Left lung (tissue), 10 donors: ENCODE results near the gene AUTS2. TPM values are rescaled to one million over a fixed set of nuclear protein-coding genes. Genes with fewer than 3 reads are reported as not detected.

Experiments used
- ATAC-seq: fragments of 200-7000 bp; cut with Tn5 transposase; one replicate; pipeline ENCODE4 v1.9.1; 2020; ENCODE audit warnings: moderate library complexity
- DNase-seq, 4 donors: peaks; one replicate each; pipeline ENCODE4 v3.0.0-alpha.2; 2013 to 2020
- H3K27ac ChIP-seq, 2 donors: fragments of 200-600 bp; sonication (generic) in 1 of 2; one replicate each; pipeline versions ENCODE4 v1.5.0 to v1.8.0; 2020 to 2021
- H3K27me3 ChIP-seq, 2 donors: fragments of 200-600 bp; sonication (generic) in 1 of 2; one replicate each; pipeline versions ENCODE4 v1.5.0 to v1.8.0; 2020 to 2021
- H3K36me3 ChIP-seq, 2 donors: fragments of 200-600 bp; sonication (generic) in 1 of 2; one replicate each; pipeline versions ENCODE4 v1.5.0 to v1.8.0; 2020 to 2021
- H3K4me1 ChIP-seq, 2 donors: fragments of 200-600 bp; one replicate each; pipeline ENCODE4 v1.8.0; 2021
- H3K4me3 ChIP-seq, 2 donors: fragments of 200-600 bp; sonication (generic) in 1 of 2; one replicate each; pipeline versions ENCODE4 v1.5.0 to v1.8.0; 2020 to 2021; ENCODE audit warnings: mild to moderate bottlenecking in 1 of 2
- H3K9me3 ChIP-seq, 2 donors: fragments of 200-600 bp; sonication (generic) in 1 of 2; one replicate each; pipeline versions ENCODE4 v1.5.0 to v1.8.0; 2020 to 2021
- intact Hi-C, 2 donors: fragments of 100-400 bp; cut with DNase I; formaldehyde crosslinking; loops; one replicate each; pipeline versions ENCODE4 v1.11.2 to v1.14.2; 2022
- polyA plus RNA-seq, 6 donors: library from polyadenylated mRNA; unstranded; fragments of 120-200 nt; gene quantifications; one replicate each; pipeline ENCODE4 v1.2.1, GENCODE V29; 2013; ENCODE audit not compliant: insufficient read length in 6 of 6
- total RNA-seq, 2 donors: library from RNA; stranded (reverse); fragmentation: NEBNext Ultra II Directional; extraction: Animal tissue kit (Norgen Biotek cat#: 25700); gene quantifications; one replicate each; pipeline ENCODE4 v1.2.1, GENCODE V29; 2021
- TF ChIP-seq, protein P1 (sequence below), 2 donors: fragments of 200-600 bp; sonication (generic) in 1 of 2; IDR thresholded peaks; one replicate each; pipeline versions ENCODE4 v1.5.0 to v1.8.0; 2021; ENCODE audit warnings: antibody characterized with exemption in 2 of 2
- donor health status: DM: no; HTN: yes; CAD: no.
- donor health status: DM: no; HTN: no; CAD: no.

The AUTS2 gene
- total and polyA plus RNA-seq, 8 donors = 40.4 to 119 (median 103) TPM

DNA sequence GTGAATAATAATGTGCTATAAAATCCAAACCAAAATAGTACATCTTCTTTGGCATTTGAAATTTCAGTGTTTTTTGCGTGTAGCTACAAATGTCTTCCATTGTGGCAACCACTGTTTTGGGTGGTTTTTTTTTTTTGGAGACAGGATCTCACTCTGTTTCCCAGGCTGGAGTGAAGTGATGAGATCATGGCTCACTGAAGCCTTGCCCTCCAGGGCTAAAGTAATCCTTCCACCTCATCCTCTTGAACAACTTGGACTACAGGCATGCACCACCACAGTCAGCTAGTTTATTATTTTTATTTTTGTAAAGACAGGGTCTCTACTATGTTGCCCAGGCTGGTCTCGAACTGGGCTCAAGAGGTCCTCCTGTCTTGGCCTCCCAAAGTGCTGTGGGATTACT is 455.1 kb downstream of the AUTS2 start:
- Histone ChIP-seq H3K36me3 (no peaks in the 10 kb centered on the region), H3K9me3 (no peaks in the 10 kb centered on the region), H3K27me3 (no peaks in the 10 kb centered on the region), H3K4me1 (no peaks in the 10 kb centered on the region), H3K27ac (no peak overlapping the region), H3K4me3 (no peak overlapping the region)
- ATAC-seq = no peak
- intact Hi-C loops = no loop called here
- TF ChIP-seq, protein P1, sequence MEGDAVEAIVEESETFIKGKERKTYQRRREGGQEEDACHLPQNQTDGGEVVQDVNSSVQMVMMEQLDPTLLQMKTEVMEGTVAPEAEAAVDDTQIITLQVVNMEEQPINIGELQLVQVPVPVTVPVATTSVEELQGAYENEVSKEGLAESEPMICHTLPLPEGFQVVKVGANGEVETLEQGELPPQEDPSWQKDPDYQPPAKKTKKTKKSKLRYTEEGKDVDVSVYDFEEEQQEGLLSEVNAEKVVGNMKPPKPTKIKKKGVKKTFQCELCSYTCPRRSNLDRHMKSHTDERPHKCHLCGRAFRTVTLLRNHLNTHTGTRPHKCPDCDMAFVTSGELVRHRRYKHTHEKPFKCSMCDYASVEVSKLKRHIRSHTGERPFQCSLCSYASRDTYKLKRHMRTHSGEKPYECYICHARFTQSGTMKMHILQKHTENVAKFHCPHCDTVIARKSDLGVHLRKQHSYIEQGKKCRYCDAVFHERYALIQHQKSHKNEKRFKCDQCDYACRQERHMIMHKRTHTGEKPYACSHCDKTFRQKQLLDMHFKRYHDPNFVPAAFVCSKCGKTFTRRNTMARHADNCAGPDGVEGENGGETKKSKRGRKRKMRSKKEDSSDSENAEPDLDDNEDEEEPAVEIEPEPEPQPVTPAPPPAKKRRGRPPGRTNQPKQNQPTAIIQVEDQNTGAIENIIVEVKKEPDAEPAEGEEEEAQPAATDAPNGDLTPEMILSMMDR (IDR thresholded peaks at IDR 0.05) = no peak
- no peak for DNase-seq

DNA sequence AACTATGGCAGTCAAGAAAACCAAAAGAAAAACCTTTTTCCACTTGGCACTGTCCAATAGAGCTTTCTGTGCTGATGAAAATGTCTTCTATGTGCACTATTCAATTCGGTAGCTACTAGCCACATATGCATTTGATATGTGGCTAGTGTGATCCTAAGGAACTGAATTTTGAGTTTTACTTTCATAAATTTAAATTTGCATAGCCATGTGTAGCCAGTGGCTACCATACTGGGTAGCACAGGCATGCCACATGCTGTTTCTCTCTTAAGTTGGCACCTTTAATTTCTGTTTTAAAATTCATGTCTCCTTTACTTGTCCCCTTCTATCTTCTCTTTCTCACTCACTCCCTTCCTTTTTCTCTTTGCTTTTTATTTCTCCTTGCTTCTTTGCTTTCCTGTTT is 455.7 kb downstream of the AUTS2 start:
- Histone ChIP-seq H3K9me3 (no peaks in the 10 kb centered on the region), H3K27ac (no peak overlapping the region), H3K36me3 (no peaks in the 10 kb centered on the region), H3K4me3 (no peak overlapping the region), H3K4me1 (no peaks in the 10 kb centered on the region), H3K27me3 (no peaks in the 10 kb centered on the region)
- intact Hi-C loops = no loop called here
- ATAC-seq (no peak), DNase-seq (no peak)
- TF ChIP-seq, protein P1 (IDR thresholded peaks at IDR 0.05) = no peak

DNA sequence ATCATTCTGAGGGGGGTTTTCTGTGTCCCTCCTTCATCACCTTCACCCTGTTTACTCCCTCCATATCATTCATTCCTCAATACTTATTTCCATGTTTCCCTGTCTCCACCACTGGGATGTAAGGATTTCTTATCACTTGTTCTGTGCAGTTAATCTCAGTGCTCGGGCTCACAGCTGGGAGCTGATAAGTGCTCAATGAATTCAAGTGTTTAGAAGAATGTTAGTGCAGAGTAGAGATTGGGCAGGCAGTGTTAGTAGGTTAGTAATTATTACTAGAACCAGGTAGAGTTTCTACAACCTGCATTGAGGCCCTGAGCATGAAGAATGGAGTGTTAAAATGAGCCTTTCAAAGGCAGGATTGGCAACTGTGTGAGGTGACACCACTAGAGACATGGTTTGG is 458.1 kb downstream of the AUTS2 start:
- intact Hi-C loops = no loop called here
- Histone ChIP-seq H3K9me3 (no peaks in the 10 kb centered on the region), H3K4me1 (no peaks in the 10 kb centered on the region), H3K27ac (no peak overlapping the region), H3K36me3 (no peaks in the 10 kb centered on the region), H3K27me3 (no peaks in the 10 kb centered on the region), H3K4me3 (no peak overlapping the region)
- DNase-seq (no peak), ATAC-seq (peak; percentile 66)
- TF ChIP-seq, protein P1 (IDR thresholded peaks at IDR 0.05) = no peak

DNA sequence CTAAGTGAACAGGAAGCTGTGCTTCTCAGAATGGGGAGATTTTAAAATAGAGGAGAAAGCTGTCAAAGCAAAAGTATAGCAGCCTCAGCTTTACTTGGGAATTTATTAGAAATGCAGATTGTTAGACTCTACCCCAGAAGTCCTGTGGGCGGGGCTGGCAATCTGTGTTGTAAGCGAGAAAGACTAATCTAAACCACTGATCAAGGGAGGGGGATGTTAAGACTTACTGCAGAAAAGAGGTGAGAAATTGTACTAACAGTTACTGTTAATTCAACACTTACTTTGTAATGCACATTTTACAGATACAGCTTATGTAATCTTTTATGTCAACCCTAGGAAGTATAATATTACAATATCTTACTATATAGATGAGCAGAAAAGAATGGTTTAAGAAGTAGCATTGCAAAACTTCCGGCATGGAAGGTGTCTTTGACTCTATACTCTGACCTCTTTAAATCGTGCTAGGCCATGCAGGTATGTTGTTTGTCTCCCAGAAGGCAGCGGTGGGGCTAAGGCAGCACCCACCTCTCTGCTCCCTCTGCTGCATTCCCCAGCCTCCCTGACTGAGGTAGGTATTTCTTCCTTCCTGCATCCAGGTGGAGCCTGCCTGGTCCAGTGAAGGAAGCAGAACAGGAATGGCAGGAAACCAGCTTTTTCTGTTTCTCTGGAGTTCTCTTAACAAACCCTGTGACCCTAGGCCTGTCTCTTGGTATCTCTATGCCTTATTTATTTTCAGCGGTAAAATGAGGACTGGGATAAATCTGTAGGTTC is 462.2 kb downstream of the AUTS2 start:
- Histone ChIP-seq H3K36me3 (no peaks in the 10 kb centered on the region), H3K9me3 (no peaks in the 10 kb centered on the region), H3K4me3 (no peak overlapping the region), H3K27me3 (no peaks in the 10 kb centered on the region), H3K27ac (no peak overlapping the region), H3K4me1 (no peaks in the 10 kb centered on the region)
- intact Hi-C loops = no loop called here
- no peak for ATAC-seq
- TF ChIP-seq, protein P1 (IDR thresholded peaks at IDR 0.05) = no peak
- no peak for DNase-seq

DNA sequence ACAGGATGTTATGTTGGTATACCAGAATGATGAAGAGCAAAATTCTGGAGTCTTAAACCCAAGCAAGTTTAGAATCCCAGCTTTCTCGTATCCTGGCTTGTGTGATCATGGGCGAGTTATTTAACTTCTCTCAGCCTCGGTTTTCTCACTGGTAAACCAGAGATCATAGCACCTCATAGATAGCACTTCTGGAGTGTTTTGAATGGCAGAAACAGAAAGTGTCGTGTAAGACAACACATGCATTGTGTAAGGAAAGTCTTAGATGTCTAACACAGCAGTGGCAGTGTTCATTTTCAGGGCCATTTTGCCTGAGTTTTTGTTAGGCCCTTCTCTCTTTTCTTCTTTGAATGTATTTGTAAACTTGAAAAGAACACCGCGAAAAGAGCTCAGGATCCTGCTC is 465.1 kb downstream of the AUTS2 start:
- intact Hi-C loops = no loop called here
- no peaks in the 10 kb centered on the region for H3K36me3 ChIP-seq
- H3K4me3 ChIP-seq = no peak overlapping the region
- DNase-seq (no peak), ATAC-seq (no peak)
- no peak overlapping the region for H3K27ac ChIP-seq
- no peaks in the 10 kb centered on the region for H3K4me1 ChIP-seq
- H3K9me3 ChIP-seq = no peaks in the 10 kb centered on the region
- H3K27me3 ChIP-seq = no peaks in the 10 kb centered on the region
- TF ChIP-seq, protein P1 (IDR thresholded peaks at IDR 0.05) = no peak
